ENCODE results near the gene SERPINI2.

- TF ChIP-seq POLR2A (IDR thresholded peaks at IDR 0.05; ENCODE audit: low read depth, low read length) (no peak), POLR2AphosphoS5 (IDR thresholded peaks at IDR 0.05; ENCODE audit: low read depth, low read length) (no peak)
These were observed 64.2 kb downstream of the SERPINI2 start for GRCh38 chr3:167409611-167410010.
